DMS114 treated with DMSO at 0.1 percent for 48 hours (cell line): ENCODE data around the gene ANKRD10.
"Not testable (repeated sequence)": the region's sequence is repeated elsewhere in the genome, so short reads cannot be mapped to it uniquely, and the experiment has no call there.

Experiments
- DNase-seq: peaks from one replicate; lab custom pipeline; 2025; ENCODE audit not compliant: unreplicated experiment; lab: John Stamatoyannopoulos, UW

ANKRD10 gene

GRCh38 chr13:110915057-110915873 lies at the start of gene ANKRD10:
ANKRD10 (minus strand) TSS chr13:110915069; CDS start chr13:110914934, 135 bp downstream.
- DNase-seq, result peak; percentile 85

- no peak for DNase-seq
Observed at GRCh38 chr13:110964229-110965037, 49.6 kb upstream of the ANKRD10 start.

GRCh38 chr13:110963554-110963970 lies 48.7 kb upstream of the ANKRD10 start:
- no peak for DNase-seq

GRCh38 chr13:110961959-110962358 lies 47.1 kb upstream of the ANKRD10 start:
- no peak for DNase-seq

DNA sequence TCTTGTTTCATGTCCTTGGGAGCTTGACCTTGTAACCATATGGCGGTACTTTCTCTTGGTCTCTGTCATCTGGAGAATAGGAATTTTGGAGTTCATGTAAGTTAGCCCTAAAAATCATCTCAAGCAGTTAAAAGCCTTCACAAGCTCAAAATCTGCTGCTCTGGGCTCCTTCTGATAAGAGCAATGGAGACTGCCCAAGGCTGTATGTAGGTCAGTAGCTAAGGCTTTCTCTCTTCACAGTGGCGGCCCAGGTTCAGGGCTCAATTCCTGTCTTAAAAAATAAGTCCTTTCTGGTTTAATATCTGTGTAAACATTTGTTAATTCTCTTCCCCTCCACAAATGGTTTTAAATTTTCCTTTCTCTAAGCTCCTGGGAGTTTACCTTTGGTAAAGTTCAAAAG lies 45.3 kb upstream of the ANKRD10 start:
- DNase-seq, result no peak

DNA sequence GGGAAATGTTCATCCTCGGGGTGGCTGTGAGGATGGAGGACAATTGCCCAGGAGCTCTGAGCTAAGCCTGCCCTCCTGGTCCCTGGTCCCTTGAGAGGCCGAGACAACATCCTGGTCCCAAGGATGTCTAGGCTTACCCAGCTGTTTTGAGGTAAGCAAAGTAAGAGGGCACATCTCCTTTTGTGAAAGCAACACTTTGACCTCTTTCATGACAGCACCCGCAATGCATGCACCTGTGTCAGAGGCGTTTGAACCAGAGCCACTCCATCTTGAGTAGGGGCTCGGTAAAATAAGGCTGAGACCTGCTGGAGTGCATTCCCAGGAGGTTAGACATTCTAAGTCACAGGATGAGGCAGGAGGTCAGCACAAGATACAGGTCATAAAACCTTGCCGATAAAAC lies 43.1 kb upstream of the ANKRD10 start:
- no peak for DNase-seq

DNA sequence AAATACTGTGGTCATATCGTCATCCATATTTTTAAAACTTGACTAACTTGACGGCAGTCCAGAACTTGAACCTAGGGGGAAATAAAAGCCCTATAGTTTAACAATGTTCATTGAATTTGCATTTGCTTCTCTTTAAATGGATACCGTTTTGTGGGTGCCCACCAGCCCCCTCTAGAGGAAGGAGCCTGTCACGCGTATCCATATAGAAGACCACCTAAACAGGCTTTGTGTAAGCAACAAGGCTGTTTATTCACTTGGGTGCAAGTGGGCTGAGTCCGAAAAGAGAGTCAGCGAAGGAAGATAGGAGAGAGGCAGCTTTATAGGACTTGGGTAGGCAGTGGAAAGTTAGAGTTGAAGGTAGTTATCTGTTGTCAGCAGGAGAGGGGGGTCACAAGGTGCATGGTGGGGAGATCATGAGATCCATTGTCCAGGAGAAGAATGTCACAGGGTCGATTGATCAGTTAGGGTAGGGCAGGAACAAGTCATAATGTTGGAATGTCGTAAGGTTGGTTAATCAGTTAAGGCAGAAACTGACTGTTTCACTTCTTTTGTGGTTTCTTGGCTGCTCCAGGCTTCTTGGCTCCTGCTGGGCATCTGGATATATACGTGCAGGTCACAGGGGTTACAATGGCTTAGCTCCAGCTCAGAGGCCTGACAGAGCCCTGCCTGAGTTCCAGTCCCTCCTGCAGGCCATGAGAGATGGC lies 42.5 kb upstream of the ANKRD10 start:
- no peak for DNase-seq

DNA sequence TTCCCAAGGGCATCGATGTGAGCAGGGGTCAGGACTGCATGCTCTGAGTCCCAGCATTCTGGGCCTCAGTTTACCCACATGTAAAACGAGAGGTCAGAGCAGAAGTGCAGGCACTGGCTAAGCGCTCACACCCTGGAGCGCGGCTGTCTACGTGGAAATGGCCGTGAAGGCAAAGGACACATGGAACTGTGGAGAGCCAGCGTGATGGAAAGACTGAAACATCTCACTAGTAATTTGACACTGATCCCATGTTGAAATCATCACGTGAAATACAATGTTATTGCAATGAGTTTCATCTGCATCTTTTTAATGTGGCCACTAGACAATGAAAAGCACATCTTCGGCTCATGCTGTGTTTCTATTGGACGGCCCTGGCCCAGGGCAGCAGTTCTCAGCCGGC lies 41.3 kb upstream of the ANKRD10 start:
- not testable (repeated sequence) for DNase-seq

DNA sequence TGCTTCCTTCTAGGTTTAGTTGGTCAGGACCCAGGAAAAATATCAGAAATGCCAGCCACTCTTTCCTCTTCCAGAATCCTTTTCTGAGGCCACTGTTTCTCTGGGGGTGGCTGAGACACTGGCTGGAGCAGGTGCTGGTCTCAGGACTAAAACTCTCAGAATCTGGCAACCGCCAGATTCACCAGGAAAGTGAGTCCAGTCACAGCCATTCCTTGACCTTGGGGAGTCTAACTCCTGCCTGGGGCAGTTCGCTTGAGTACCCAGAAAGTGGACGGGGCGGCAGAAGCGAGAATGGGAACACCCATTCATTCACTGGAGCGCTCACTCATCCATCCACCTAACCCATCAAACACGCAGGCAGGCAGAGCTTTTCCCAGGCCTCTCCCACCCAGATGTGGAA lies 40.7 kb upstream of the ANKRD10 start:
- DNase-seq, result not testable (repeated sequence)

GRCh38 chr13:110955072-110955503 lies 40.2 kb upstream of the ANKRD10 start:
- DNase-seq, result not testable (repeated sequence)

DNA sequence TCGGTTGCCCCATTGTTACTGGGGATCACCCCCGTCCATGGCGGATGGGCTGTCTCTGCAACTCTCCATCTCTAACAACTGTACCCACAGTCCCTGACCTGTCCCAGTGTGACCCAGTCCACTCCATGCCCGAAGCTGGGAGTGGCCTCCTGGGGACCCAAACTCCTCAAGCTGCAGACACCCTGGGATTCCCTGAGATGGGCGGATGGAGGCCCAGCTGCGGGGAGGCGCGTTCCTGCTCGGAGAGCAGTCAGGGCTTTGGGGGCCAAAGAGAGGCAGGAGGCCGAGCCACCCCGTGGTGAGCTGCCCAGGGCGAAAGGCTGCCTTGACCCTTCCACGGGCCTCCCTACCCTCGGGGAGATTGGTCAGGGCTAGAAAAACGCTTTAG lies 39.7 kb upstream of the ANKRD10 start:
- not testable (repeated sequence) for DNase-seq

- DNase-seq, result no peak
Observed at GRCh38 chr13:110953833-110954532, 39.1 kb upstream of the ANKRD10 start.

- no peak for DNase-seq
Observed at GRCh38 chr13:110953416-110953815, 38.5 kb upstream of the ANKRD10 start.

DNA sequence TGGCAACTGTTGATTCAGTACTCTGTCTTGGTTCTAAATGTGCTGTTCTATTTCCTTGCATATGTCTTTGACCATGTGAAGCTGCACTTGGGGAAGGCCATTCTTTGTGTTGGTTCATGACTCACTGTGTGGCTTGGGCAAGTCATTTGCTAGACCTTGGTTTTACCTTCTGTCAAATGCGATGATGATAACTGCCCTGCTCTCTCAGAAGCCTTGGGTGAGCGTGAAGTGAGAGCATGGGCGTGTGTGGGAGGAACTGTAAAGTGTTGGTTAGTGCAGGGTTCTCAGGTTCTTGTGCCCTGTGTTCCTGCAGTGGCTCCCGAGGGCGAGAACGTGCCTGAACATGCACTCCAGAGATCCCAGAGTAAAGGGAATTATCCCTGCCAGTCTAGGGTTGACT lies 37.3 kb upstream of the ANKRD10 start:
- not testable (repeated sequence) for DNase-seq

DNA sequence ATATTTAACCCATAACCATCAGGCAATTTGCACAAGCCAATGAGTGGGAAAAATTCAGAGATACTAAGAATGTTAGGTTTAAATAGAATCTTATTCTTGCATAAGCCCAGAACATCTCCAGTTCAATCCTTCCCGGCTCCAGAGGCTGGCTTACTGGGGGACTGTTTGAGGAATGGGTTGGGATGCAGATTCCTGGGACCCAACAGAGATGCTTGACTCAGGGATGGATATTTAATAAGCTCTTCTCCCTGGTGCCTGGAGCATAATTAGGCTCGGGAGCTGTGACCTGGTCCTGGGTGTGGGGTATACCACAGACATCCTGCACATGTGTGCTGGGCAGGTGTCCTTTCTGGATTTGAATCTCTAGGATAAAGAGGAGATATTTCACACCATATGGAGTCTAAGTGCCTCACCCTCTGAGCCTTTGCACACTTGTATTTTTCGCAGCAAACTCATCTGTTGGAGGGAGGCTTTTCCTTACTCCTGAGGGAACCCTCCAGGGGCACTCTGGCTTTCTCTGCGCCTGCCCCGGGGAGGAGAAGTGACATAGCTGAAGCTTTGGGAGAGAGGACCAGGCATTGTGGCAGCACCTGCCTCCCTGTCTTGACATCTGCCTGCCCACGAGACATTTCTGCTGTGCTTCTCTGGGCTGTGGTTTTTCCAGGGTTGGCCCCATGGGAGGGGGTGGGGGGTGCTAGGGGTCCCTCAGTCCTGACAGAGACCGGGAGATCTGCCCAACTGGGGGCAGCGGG lies 36.1 kb upstream of the ANKRD10 start:
- DNase-seq, result no peak

- DNase-seq, result no peak
Observed at GRCh38 chr13:110950356-110950755, 35.5 kb upstream of the ANKRD10 start.

GRCh38 chr13:110949628-110950027 lies 34.8 kb upstream of the ANKRD10 start:
- DNase-seq, result no peak

GRCh38 chr13:110949116-110949515 lies 34.2 kb upstream of the ANKRD10 start:
- DNase-seq, result no peak

DNA sequence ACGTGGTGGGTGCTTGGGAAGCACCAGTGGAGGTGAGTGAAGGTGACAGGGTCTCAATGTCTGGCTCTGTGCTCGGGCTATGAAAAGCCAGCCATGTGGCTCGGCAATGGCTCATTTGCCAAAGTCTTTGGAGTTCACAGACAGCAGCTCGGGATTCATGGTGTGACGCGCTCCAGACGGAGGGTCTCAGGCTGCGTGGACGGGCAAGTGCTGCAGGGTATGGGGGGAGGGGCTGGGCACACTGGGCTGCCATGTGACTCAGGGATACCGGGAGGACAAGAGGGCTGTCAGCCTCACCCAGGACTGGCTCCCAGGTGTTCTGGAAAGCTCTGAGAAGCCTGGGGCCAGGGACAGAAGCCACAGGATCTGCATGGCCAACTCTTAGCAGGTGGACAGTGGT lies 32.5 kb upstream of the ANKRD10 start:
- not testable (repeated sequence) for DNase-seq

DNA sequence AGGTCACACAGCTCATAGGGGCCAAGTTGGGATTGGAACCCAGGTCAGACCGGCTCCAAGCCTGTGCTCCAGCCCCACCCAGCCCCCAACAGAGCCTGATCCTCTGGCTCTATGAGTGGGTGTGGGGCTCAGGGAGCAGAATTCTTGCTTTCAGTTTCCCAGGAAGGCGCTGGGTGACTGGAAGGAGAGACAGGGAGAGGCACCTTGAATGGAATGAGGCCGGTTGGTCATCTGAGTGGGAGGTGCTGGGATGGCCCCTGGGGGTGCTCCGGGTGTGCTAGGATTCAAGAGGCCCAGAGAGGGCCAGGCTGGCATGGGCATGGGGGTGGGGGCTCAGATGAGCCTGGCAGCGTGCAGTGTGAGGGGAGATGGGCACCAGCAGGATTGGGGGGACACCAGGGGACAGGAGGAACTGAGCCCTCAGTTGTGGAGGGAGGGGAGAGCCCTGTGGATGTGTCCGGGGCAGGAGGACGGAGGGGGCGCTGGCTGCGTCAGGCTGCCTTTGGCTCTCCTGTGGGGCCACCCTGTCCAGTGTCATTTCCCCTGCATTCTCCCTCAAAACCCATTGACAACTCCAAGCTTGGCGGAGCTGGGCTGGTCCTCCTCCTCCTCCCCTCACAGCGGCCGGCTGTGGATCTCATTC lies 31.2 kb upstream of the ANKRD10 start:
- DNase-seq, result no peak
